HCT116 (cell line): ENCODE data around the gene ANKZF1. TPM values are rescaled to one million over a fixed set of nuclear protein-coding genes. Genes with fewer than 3 reads are reported as not detected.
A peak's percentile ranks its signal among the peaks of the same experiment; 100 is the strongest.

Experiments used
- ATAC-seq: fragments of 200-7000 bp; cut with Tn5 transposase; 2 replicates; pipeline ENCODE4 v1.9.1; 2020; ENCODE audit warnings: mild to moderate bottlenecking, moderate library complexity
- BruUV-seq: library from RNA; stranded (reverse); fragments of 400-500 nt; replicated peaks from 2 replicates; lab custom pipeline; 2021; lab: Mats Ljungman, UMichigan
- CTCF ChIA-PET: fragments of 300-600 bp; sonication (Branson Sonifier 250); formaldehyde crosslinking; loops from one replicate; lab custom pipeline; 2021; ENCODE audit warnings: antibody characterized with exemption; lab: Charles Lee
- POLR2A ChIA-PET: fragments of 300-600, 350-600 bp; sonication (Branson Sonifier 250); formaldehyde crosslinking; loops from one replicate; lab custom pipeline; 2021; ENCODE audit warnings: antibody characterized with exemption; lab: Charles Lee
- RAD21 ChIA-PET, 2 experiments: fragments of 300-600 bp; sonication (Branson Sonifier 250); formaldehyde crosslinking; loops; one replicate each; lab custom pipeline; 2023; ENCODE audit warnings: low total read pairs in 2 of 2; ENCODE audit not compliant: uncharacterized antibody in 2 of 2, unreplicated experiment in 2 of 2, low non-redundant PET in 1 of 2; lab: Charles Lee
- DNase-seq: peaks from one replicate; pipeline ENCODE4 v3.0.0-alpha.2; 2010; ENCODE audit warnings: low read depth, low spot score
- H2AFZ ChIP-seq: fragments of 200-600 bp; shearing (Covaris generic), sonication (generic); 2 replicates; pipeline ENCODE4 v1.6.1; 2017; ENCODE audit warnings: low read depth, mixed run types, mixed read lengths, antibody characterized with exemption, low read length; ENCODE audit not compliant: poor library complexity, severe bottlenecking
- H3K27ac ChIP-seq: 2 replicates; pipeline ENCODE4 v1.5.1; 2012; ENCODE audit warnings: low read depth, low read length
- H3K27me3 ChIP-seq: fragments of 200-600 bp; sonication (generic); 2 replicates; pipeline ENCODE4 v1.6.1; 2016; ENCODE audit warnings: mixed run types, low read length, mixed read lengths; ENCODE audit not compliant: insufficient read depth
- H3K36me3 ChIP-seq, 2 experiments: fragments of 200-500 bp in 1 of 2; fragments of 200-600 bp in 1 of 2; sonication (Bioruptor generic) in 1 of 2; sonication (generic) in 1 of 2; 2 replicates each; pipeline versions ENCODE4 v1.5.1 to v1.6.1; 2014 to 2016; ENCODE audit warnings: low read length in 2 of 2, inconsistent platforms in 1 of 2, mixed read lengths in 1 of 2, mixed run types in 1 of 2; ENCODE audit not compliant: insufficient read depth in 2 of 2, control insufficient read depth in 1 of 2
- H3K4me1 ChIP-seq, 2 experiments: fragments of 200-600 bp in 1 of 2; sonication (generic) in 1 of 2; 2 replicates each; pipeline versions ENCODE4 v1.5.1 to v1.6.1; 2012 to 2017; ENCODE audit warnings: low read length in 2 of 2, inconsistent platforms in 1 of 2, mild to moderate bottlenecking in 1 of 2, mixed read lengths in 1 of 2, mixed run types in 1 of 2, moderate library complexity in 1 of 2; ENCODE audit not compliant: insufficient read depth in 2 of 2, control insufficient read depth in 1 of 2
- H3K4me2 ChIP-seq: fragments of 200-600 bp; sonication (generic); 2 replicates; pipeline ENCODE4 v1.6.1; 2017; ENCODE audit warnings: mixed run types, low read length, mixed read lengths
- H3K4me3 ChIP-seq, 2 experiments: fragments of 200-600 bp in 1 of 2; sonication (generic) in 1 of 2; replicated peaks in 1 of 2; 2 replicates each; pipeline ENCODE4 v1.5.1; 2011 to 2016; ENCODE audit warnings: low read length in 2 of 2, control low read depth in 1 of 2, low read depth in 1 of 2, mild to moderate bottlenecking in 1 of 2, mixed read lengths in 1 of 2, mixed run types in 1 of 2
- H3K79me2 ChIP-seq: fragments of 200-600 bp; sonication (generic); 2 replicates; pipeline ENCODE4 v1.6.1; 2017; ENCODE audit warnings: mild to moderate bottlenecking, mixed run types, low read length, moderate library complexity, mixed read lengths; ENCODE audit not compliant: insufficient read depth
- H3K9ac ChIP-seq: fragments of 200-600 bp; sonication (generic); 2 replicates; pipeline ENCODE4 v1.6.1; 2016; ENCODE audit warnings: low read length, mixed read lengths
- H3K9me2 ChIP-seq: fragments of 200-600 bp; sonication (generic), shearing (Covaris generic); 2 replicates; pipeline ENCODE4 v1.6.1; 2017; ENCODE audit warnings: mixed run types, mild to moderate bottlenecking, moderate library complexity; ENCODE audit not compliant: insufficient read depth
- H3K9me3 ChIP-seq, 2 experiments: fragments of 200-500 bp in 1 of 2; fragments of 200-600 bp in 1 of 2; sonication (Bioruptor generic) in 1 of 2; sonication (generic) in 1 of 2; 2 replicates each; pipeline ENCODE4 v1.6.1; 2014 to 2017; ENCODE audit warnings: low read length in 2 of 2, mixed read lengths in 2 of 2, inconsistent platforms in 1 of 2, low read depth in 1 of 2, mild to moderate bottlenecking in 1 of 2, mixed run types in 1 of 2, moderate library complexity in 1 of 2; ENCODE audit not compliant: control insufficient read depth in 1 of 2, insufficient read depth in 1 of 2
- H4K20me1 ChIP-seq: fragments of 200-600 bp; sonication (generic), shearing (Covaris generic); 2 replicates; pipeline ENCODE4 v1.6.1; 2017; ENCODE audit warnings: mixed run types, mild to moderate bottlenecking, moderate library complexity; ENCODE audit not compliant: insufficient read depth
- ATF3 ChIP-seq: IDR thresholded peaks from 2 replicates; pipeline ENCODE4 v1.6.1; 2012
- POLR2A ChIP-seq: IDR thresholded peaks from 2 replicates; pipeline ENCODE4 v1.7.0; 2011; ENCODE audit warnings: borderline replicate concordance; ENCODE audit not compliant: insufficient read depth, insufficient read length; ENCODE audit errors: extremely low read depth
- POLR2AphosphoS5 ChIP-seq: IDR thresholded peaks from 2 replicates; pipeline ENCODE4 v1.6.1; 2011; ENCODE audit warnings: mild to moderate bottlenecking, low read depth, low read length, moderate library complexity
- SP1 ChIP-seq: IDR thresholded peaks from 2 replicates; pipeline ENCODE4 v1.6.1; 2012; ENCODE audit warnings: low read depth
- YY1 ChIP-seq: IDR thresholded peaks from 2 replicates; pipeline ENCODE4 v1.6.1; 2011; ENCODE audit warnings: low read length, low read depth, moderate library complexity, mild to moderate bottlenecking; ENCODE audit not compliant: insufficient replicate concordance; ENCODE audit errors: extremely low read depth
- intact Hi-C: fragments of 100-400 bp; cut with micrococcal nuclease; formaldehyde crosslinking; loops from 2 replicates; pipeline ENCODE4 v1.10.0; 2022
- total RNA-seq: library from RNA; stranded (reverse); gene quantifications from one replicate; pipeline ENCODE4 v1.2.1, GENCODE V29; 2021; ENCODE audit not compliant: unreplicated experiment

ANKZF1 gene
- total RNA-seq, 1 experiment from 2014 or later, result 64.7 TPM

DNA sequence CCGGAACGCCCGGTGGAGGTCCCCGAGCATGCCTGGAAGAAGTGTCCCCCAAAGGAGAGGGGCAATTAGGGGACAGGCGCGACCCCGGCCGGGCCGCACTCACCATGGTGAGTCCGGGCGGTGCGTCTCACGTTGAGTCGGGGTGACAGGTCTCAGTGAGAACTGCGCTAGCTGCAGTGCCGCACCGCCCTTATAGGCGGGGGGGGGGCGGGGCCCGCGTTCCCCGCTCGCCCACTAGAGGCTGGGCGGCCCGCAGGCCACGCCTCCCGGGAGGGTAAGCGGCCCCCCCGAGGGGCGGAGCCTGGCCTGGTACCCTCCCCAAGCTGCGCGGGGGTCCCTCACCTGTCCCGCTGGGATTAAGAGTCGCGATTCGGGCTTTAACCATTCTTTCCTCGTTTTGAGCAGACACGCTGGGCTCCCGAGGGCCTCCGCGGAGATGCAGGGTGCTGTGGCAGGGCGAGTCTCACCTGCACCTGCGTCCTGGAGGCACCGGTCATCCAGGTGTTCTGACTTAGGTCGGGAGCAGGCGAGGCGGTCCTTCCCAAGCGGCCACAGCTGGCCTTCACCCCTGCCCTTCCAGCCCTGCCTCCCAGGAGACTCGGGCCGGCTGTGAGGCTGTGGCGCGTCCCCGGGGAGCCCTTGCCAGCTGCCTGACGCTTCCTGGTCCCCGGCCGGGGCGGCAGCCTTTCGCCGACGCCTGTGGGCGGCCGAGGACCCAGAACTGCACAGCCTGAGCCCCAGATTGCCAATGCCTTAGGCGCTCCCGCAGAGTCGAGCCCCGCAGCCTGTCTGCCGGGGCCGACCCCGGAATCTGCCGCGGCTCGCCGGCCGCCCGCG is 24.4 kb downstream of the ANKZF1 start, which contains the start of gene TUBA4A:
TUBA4A (minus strand) TSS at position 166 of the 837 bp plus-strand sequence; CDS start at position 106, 60 bp downstream.
- ATAC-seq, result peak; percentile 87

More for the DNA sequence above, 24.4 kb downstream of the ANKZF1 start, which contains the start of gene TUBA4A:
- no TSS peak for BruUV-seq
- POLR2A ChIA-PET, result interaction anchor here (0.9 to 1.8 kb wide), 4 partner anchors 9 to 41 kb away, joined by 3 to 7 read pairs (median 6); partner anchors contain the start of genes DNAJB2, GLB1L and STK16
- no peaks in the 10 kb centered on the region for H3K9me2 ChIP-seq
- no peaks in the 10 kb centered on the region for H4K20me1 ChIP-seq
- peak within 1 kb of the TSS; percentile 74 for H2AFZ ChIP-seq
- RAD21 ChIA-PET, result interaction anchor here in 1 of 2 experiments (0.6 kb wide), 1 partner anchor 41 kb away, joined by 3 read pairs; no protein-coding TSS in a partner anchor
- H3K4me2 ChIP-seq, result peak within 1 kb of the TSS; percentile 97
- no peaks in the 10 kb centered on the region for H3K9me3 ChIP-seq
- CTCF ChIA-PET, result interaction anchor here (0.9 to 1.9 kb wide), 2 partner anchors 23 to 25 kb away, joined by 3 to 6 read pairs; partner anchors contain the start of gene DNAJB2
- peak; percentile 49 for DNase-seq
- H3K27ac ChIP-seq, result peak within 1 kb of the TSS; percentile 55
- peaks cover 0 to 3% of the 10 kb centered on the region in 2 experiments; a peak in 1 of 4 replicates for H3K36me3 ChIP-seq
- peak within 1 kb of the TSS; percentile 69 to 84 for H3K4me3 ChIP-seq
- TF ChIP-seq ATF3 (no peak), YY1 (peak; percentile 16), POLR2AphosphoS5 (peak; percentile 98), POLR2A (peak; percentile 96), SP1 (no peak)
- TF ChIP-seq, all 23 proteins: peak for 3
- peak within 1 kb of the TSS; percentile 77 for H3K9ac ChIP-seq
- intact Hi-C loops, result loop anchor here (2.0 kb wide), 1 partner anchor 41 kb away; no protein-coding TSS in a partner anchor
- peaks cover 20% of the 10 kb centered on the region; the same call in 1 of the 2 replicates for H3K79me2 ChIP-seq
- H3K27me3 ChIP-seq, result peaks cover 5% of the 10 kb centered on the region; the same call in 1 of the 2 replicates
- peaks cover 25 to 52% of the 10 kb centered on the region in 2 experiments for H3K4me1 ChIP-seq
